NCI-H1694 treated with DMSO at 0.1 percent for 48 hours (cell line): Measurements from ENCODE around the gene JPT2.
"Not testable (repeated sequence)": the region's sequence is repeated elsewhere in the genome, so short reads cannot be mapped to it uniquely, and the experiment has no call there.

Experiments used
- DNase-seq: peaks from one replicate; lab custom pipeline; 2025; lab: John Stamatoyannopoulos, UW

The JPT2 gene

GRCh38 chr16:1732071-1732470 lies 54.0 kb downstream of the JPT2 start:
- no peak for DNase-seq

GRCh38 chr16:1732551-1732987 lies 54.5 kb downstream of the JPT2 start:
- not testable (repeated sequence) for DNase-seq

- DNase-seq = no peak
Observed at GRCh38 chr16:1734123-1734522, 56.0 kb downstream of the JPT2 start.

- DNase-seq = no peak
Observed at GRCh38 chr16:1734816-1735215, 56.7 kb downstream of the JPT2 start.

GRCh38 chr16:1740234-1740633 lies 62.2 kb downstream of the JPT2 start:
- DNase-seq = no peak

- DNase-seq = no peak
Observed at GRCh38 chr16:1740781-1741490, 62.9 kb downstream of the JPT2 start.

GRCh38 chr16:1741553-1742165 lies 63.6 kb downstream of the JPT2 start:
- DNase-seq = no peak

GRCh38 chr16:1743376-1744337 lies 65.6 kb downstream of the JPT2 start:
- DNase-seq = no peak

GRCh38 chr16:1744338-1744840 lies 66.3 kb downstream of the JPT2 start:
- DNase-seq = no peak

- no peak for DNase-seq
Observed at GRCh38 chr16:1745181-1745899, 67.3 kb downstream of the JPT2 start.

GRCh38 chr16:1745900-1746692 lies 68.0 kb downstream of the JPT2 start:
- no peak for DNase-seq

- DNase-seq = no peak
Observed at GRCh38 chr16:1746693-1747195, 68.7 kb downstream of the JPT2 start.

- no peak for DNase-seq
Observed at GRCh38 chr16:1747934-1748333, 69.9 kb downstream of the JPT2 start.

GRCh38 chr16:1749152-1750117 lies 71.4 kb downstream of the JPT2 start:
- no peak for DNase-seq
